IMR-90 (cell line): ENCODE results near the gene MSX1. TPM values are rescaled to one million over a fixed set of nuclear protein-coding genes. Genes with fewer than 3 reads are reported as not detected.

Source experiments
- ATAC-seq: fragments of 200-7000 bp; cut with Tn5 transposase; 2 replicates; pipeline ENCODE4 v1.9.1; 2020; ENCODE audit warnings: low read depth, mild to moderate bottlenecking, moderate library complexity
- BruUV-seq: library from RNA; stranded (reverse); fragments of 400-500 nt; replicated peaks from 2 replicates; lab custom pipeline; 2021; lab: Mats Ljungman, UMichigan
- CTCF ChIA-PET: fragments of 300-600 bp; formaldehyde crosslinking; extraction: SDS; loops from one replicate; lab custom pipeline; 2021; ENCODE audit warnings: antibody characterized with exemption; lab: Yijun Ruan, JAX
- POLR2A ChIA-PET: fragments of 300-600 bp; sonication (Branson Sonifier 250); formaldehyde crosslinking; loops from one replicate; lab custom pipeline; 2022; ENCODE audit warnings: antibody characterized with exemption; ENCODE audit not compliant: unreplicated experiment; lab: Charles Lee
- DNase-seq: peaks from one replicate; pipeline ENCODE4 v3.0.0; 2013
- H2AFZ ChIP-seq: replicated peaks from 2 replicates; pipeline ENCODE3; 2013; ENCODE audit warnings: low read length, mild to moderate bottlenecking; ENCODE audit not compliant: poor library complexity
- H2AK5ac ChIP-seq: 2 replicates; pipeline ENCODE4 v1.6.1; 2013; ENCODE audit warnings: low read depth, low read length, inconsistent platforms
- H2AK9ac ChIP-seq: replicated peaks from 2 replicates; pipeline ENCODE3; 2013; ENCODE audit warnings: mild to moderate bottlenecking, low read depth, low read length, moderate library complexity; ENCODE audit not compliant: poor library complexity
- H2BK120ac ChIP-seq: 2 replicates; pipeline ENCODE4 v1.6.1; 2013; ENCODE audit warnings: low read depth, low read length, inconsistent platforms
- H2BK15ac ChIP-seq: 3 replicates; pipeline ENCODE4 v1.6.1; 2013; ENCODE audit warnings: low read depth, low read length, inconsistent platforms
- H2BK20ac ChIP-seq: 2 replicates; pipeline ENCODE4 v1.6.1; 2013; ENCODE audit warnings: low read depth, mild to moderate bottlenecking, inconsistent platforms, low read length, moderate library complexity
- H2BK5ac ChIP-seq: 2 replicates; pipeline ENCODE4 v1.6.1; 2013; ENCODE audit warnings: mild to moderate bottlenecking, low read depth, low read length, inconsistent platforms; ENCODE audit not compliant: poor library complexity, severe bottlenecking
- H3K14ac ChIP-seq: replicated peaks from 2 replicates; pipeline ENCODE4 v1.6.1; 2013; ENCODE audit warnings: low read depth, low read length, inconsistent platforms
- H3K18ac ChIP-seq: 2 replicates; pipeline ENCODE4 v1.6.1; 2013; ENCODE audit warnings: low read depth, low read length, control low read depth
- H3K23ac ChIP-seq: 2 replicates; pipeline ENCODE4 v1.6.1; 2013; ENCODE audit warnings: low read depth, low read length, inconsistent platforms
- H3K27ac ChIP-seq: 2 replicates; pipeline ENCODE4 v1.5.1; 2013; ENCODE audit warnings: mild to moderate bottlenecking, control low read depth, low read length; ENCODE audit not compliant: insufficient read depth
- H3K27me3 ChIP-seq: 2 replicates; pipeline ENCODE4 v1.6.1; 2013; ENCODE audit warnings: low read length; ENCODE audit not compliant: control insufficient read depth, insufficient read depth
- H3K36me3 ChIP-seq: 2 replicates; pipeline ENCODE4 v1.6.1; 2013; ENCODE audit warnings: low read length, mixed read lengths; ENCODE audit not compliant: control insufficient read depth, insufficient read depth
- H3K4ac ChIP-seq: 2 replicates; pipeline ENCODE4 v1.6.1; 2013; ENCODE audit warnings: low read depth, low read length, inconsistent platforms
- H3K4me1 ChIP-seq: 2 replicates; pipeline ENCODE4 v1.6.1; 2013; ENCODE audit warnings: low read length, mixed read lengths; ENCODE audit not compliant: control insufficient read depth, insufficient read depth
- H3K4me2 ChIP-seq: 2 replicates; pipeline ENCODE4 v1.6.1; 2013; ENCODE audit warnings: low read depth, mild to moderate bottlenecking, control low read depth, low read length, moderate library complexity
- H3K4me3 ChIP-seq: 2 replicates; pipeline ENCODE4 v1.5.1; 2013; ENCODE audit warnings: low read depth, mild to moderate bottlenecking, control low read depth, low read length, moderate library complexity; ENCODE audit not compliant: insufficient read depth
- H3K56ac ChIP-seq: 2 replicates; pipeline ENCODE4 v1.6.1; 2013; ENCODE audit warnings: low read length, inconsistent platforms; ENCODE audit not compliant: insufficient read depth; ENCODE audit errors: extremely low read depth
- H3K79me1 ChIP-seq, 2 experiments: 2 replicates each; pipeline ENCODE4 v1.6.1; 2013; ENCODE audit warnings: low read length in 2 of 2, inconsistent platforms in 1 of 2, low read depth in 1 of 2
- H3K9ac ChIP-seq: 2 replicates; pipeline ENCODE4 v1.6.1; 2013; ENCODE audit warnings: low read depth, low read length, control low read depth
- H3K9me1 ChIP-seq: 2 replicates; pipeline ENCODE4 v1.6.1; 2013; ENCODE audit warnings: low read length, inconsistent platforms; ENCODE audit not compliant: insufficient read depth
- H3K9me3 ChIP-seq: 2 replicates; pipeline ENCODE4 v1.6.1; 2013; ENCODE audit warnings: low read length; ENCODE audit not compliant: control insufficient read depth, insufficient read depth
- H4K20me1 ChIP-seq: 2 replicates; pipeline ENCODE4 v1.6.1; 2013; ENCODE audit warnings: low read length, inconsistent platforms; ENCODE audit not compliant: insufficient read depth
- H4K5ac ChIP-seq: 2 replicates; pipeline ENCODE4 v1.6.1; 2013; ENCODE audit warnings: mild to moderate bottlenecking, low read depth, low read length, control low read depth
- H4K8ac ChIP-seq, 2 experiments: 2 replicates each; pipeline ENCODE4 v1.6.1; 2013; ENCODE audit warnings: low read depth in 2 of 2, low read length in 2 of 2, control low read depth in 1 of 2, inconsistent platforms in 1 of 2
- H4K91ac ChIP-seq: 2 replicates; pipeline ENCODE4 v1.6.1; 2013; ENCODE audit warnings: low read depth, low read length, inconsistent platforms; ENCODE audit not compliant: insufficient read depth
- FOS ChIP-seq: fragments of 150-350 bp; IDR thresholded peaks from 2 replicates; pipeline ENCODE4 v1.6.1; 2016; ENCODE audit warnings: low read depth, low read length
- MAFK ChIP-seq: IDR thresholded peaks from 2 replicates; pipeline ENCODE4 v1.6.1; 2012; ENCODE audit warnings: low read depth, low read length, improper control_type of control experiment
- RAD21 ChIP-seq: IDR thresholded peaks from 2 replicates; pipeline ENCODE4 v1.6.1; 2012; ENCODE audit warnings: low read length, improper control_type of control experiment
- RCOR1 ChIP-seq: IDR thresholded peaks from 2 replicates; pipeline ENCODE4 v1.6.1; 2012; ENCODE audit warnings: mild to moderate bottlenecking, low read length, improper control_type of control experiment; ENCODE audit not compliant: insufficient replicate concordance
- WGBS, 2 experiments: methylation state at CpG; one replicate each; pipeline versions ENCODE4 v1.1.5 to v1.1.7; 2013; ENCODE audit warnings: missing lambda C conversion rate in 2 of 2; ENCODE audit not compliant: insufficient read length in 1 of 2; ENCODE audit errors: extremely low coverage in 2 of 2; 5-methylcytosine and 5-hydroxymethylcytosine counted together
- dilution Hi-C: fragments of 300-500 bp; cut with HindIII; formaldehyde crosslinking; loops from one replicate; pipeline ENCODE4 v1.14.3; 2018; ENCODE audit warnings: low sequenced_read_pairs; ENCODE audit not compliant: unreplicated experiment
- in situ Hi-C: fragments of 300-500 bp; cut with MboI; formaldehyde crosslinking; loops from 3 replicates; pipeline ENCODE4 v1.14.3; 2019; ENCODE audit warnings: low sequenced_read_pairs, inconsistent platforms, mixed read lengths
- intact Hi-C: fragments of 100-400 bp; cut with micrococcal nuclease; formaldehyde crosslinking; loops from 2 replicates; pipeline ENCODE4 v1.10.0; 2022
- polyA plus RNA-seq, 3 experiments: library from polyadenylated mRNA; depleted of rRNA; stranded (reverse); fragments of >200 nt; gene quantifications; 2 replicates each; pipeline ENCODE4 v1.2.3, GENCODE V29; 2012; ENCODE audit warnings: low replicate concordance in 1 of 3
- total RNA-seq: library from RNA; depleted of rRNA; stranded (reverse); fragments of >200 nt; gene quantifications from 2 replicates; pipeline ENCODE4 v1.2.3, GENCODE V29; 2012

MSX1 gene
- total and polyA plus RNA-seq, 2 of the 4 experiments (the other 2 are of a cell fraction) = 1.1 to 3.9 TPM

DNA sequence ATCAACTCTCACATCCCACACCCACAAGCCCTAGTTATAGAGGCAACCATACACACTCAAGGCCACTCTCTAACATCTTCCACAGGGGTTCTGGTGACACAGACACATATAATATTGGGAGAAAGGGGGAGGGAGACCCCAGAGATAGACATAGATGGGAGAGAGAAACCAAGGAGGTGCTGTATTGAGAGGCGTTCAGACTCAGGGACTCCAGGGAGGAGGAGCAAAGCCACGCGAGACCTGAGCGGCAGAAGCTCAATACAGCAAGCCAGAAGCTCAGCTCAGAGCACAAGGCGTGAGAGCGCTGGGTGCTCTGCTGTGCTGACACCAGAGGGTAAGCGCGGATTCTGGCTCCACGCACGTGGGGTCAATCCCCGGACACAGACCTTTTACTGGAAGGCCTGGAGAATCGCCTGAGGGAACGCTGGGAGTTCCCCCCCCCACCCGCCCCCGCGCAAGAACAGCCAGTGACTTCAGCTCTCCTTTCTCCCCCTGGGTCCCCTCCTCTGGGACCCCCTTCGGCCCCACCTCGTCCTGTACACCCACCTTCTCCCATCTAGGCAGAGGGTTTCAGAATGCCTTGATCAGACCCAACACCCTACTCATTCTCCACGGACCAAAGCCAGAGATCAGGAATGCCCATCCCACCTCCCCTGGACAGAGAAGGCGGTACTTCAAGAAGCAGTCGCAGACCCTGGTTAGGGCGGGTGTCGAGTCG, 8.7 kb downstream of the MSX1 start:
- H2BK5ac ChIP-seq = no peak overlapping the region
- ChIA-PET CTCF (no interaction called here), POLR2A (no interaction called here)
- TF ChIP-seq FOS (no peak), RAD21 (no peak), MAFK (no peak), RCOR1 (no peak)
- H3K9me1 ChIP-seq = peaks cover 3% of the 10 kb centered on the region; the same call in 1 of the 2 replicates
- H3K9ac ChIP-seq = no peak overlapping the region
- H3K9me3 ChIP-seq = peaks cover 3% of the 10 kb centered on the region; the same call in 1 of the 2 replicates
- H2AFZ ChIP-seq = no peak overlapping the region
- H3K79me1 ChIP-seq = no peaks in the 10 kb centered on the region
- no peak overlapping the region for H3K14ac ChIP-seq
- no peak overlapping the region for H3K27ac ChIP-seq
- no TSS peak for BruUV-seq
- H2AK9ac ChIP-seq = no peak overlapping the region
- DNase-seq (no peak), ATAC-seq (no peak)
- intact Hi-C loops (no loop called here), dilution Hi-C loops (no loop called here), in situ Hi-C loops (loop anchor here (5.0 kb wide), 2 partner anchors 196 to 381 kb away; no protein-coding TSS in a partner anchor)
- H2AK5ac ChIP-seq = no peak overlapping the region
- no peak overlapping the region for H3K56ac ChIP-seq
- H3K4me1 ChIP-seq = no peaks in the 10 kb centered on the region
- H4K20me1 ChIP-seq = peaks cover 4% of the 10 kb centered on the region; the same call in 1 of the 2 replicates
- no peak overlapping the region for H3K4me2 ChIP-seq
- no peak overlapping the region for H3K23ac ChIP-seq
- no peak overlapping the region for H4K8ac ChIP-seq
- H3K27me3 ChIP-seq = peaks cover 90% of the 10 kb centered on the region
- no peak overlapping the region for H4K5ac ChIP-seq
- H3K4me3 ChIP-seq = no peak overlapping the region
- H2BK20ac ChIP-seq = no peak overlapping the region
- no peak overlapping the region for H3K18ac ChIP-seq
- H3K4ac ChIP-seq = no peak overlapping the region
- H2BK120ac ChIP-seq = no peak overlapping the region
- no peak overlapping the region for H4K91ac ChIP-seq
- H3K36me3 ChIP-seq = no peaks in the 10 kb centered on the region
- WGBS, 2 experiments = 32% methylated on average over 4 of the region's 24 CpGs; no CpG with 5 or more reads in 1 of the 2 experiments
- no peak overlapping the region for H2BK15ac ChIP-seq
